Peyer's patch (tissue), 4 donors: ENCODE results near the gene PIGL. TPM values are rescaled to one million over a fixed set of nuclear protein-coding genes. Genes with fewer than 3 reads are reported as not detected.
A peak's percentile ranks its signal among the peaks of the same experiment; 100 is the strongest.
"Not testable (repeated sequence)": the region's sequence is repeated elsewhere in the genome, so short reads cannot be mapped to it uniquely, and the experiment has no call there.

Source experiments
- DNase-seq, 3 donors: peaks; one replicate each; pipeline ENCODE4 v3.0.0-alpha.2; 2017 to 2019
- H3K27ac ChIP-seq, 4 donors: fragments of 200-600 bp; sonication (generic); one replicate each; pipeline ENCODE4 v1.5.1; 2016 to 2019
- H3K27me3 ChIP-seq, 2 donors: fragments of 200-600 bp; sonication (generic); one replicate each; pipeline ENCODE4 v1.5.1; 2019
- H3K36me3 ChIP-seq, 3 donors: fragments of 200-600 bp; sonication (generic); one replicate each; pipeline ENCODE4 v1.5.1; 2016 to 2019
- H3K4me1 ChIP-seq, 4 donors: fragments of 200-600 bp; sonication (generic); one replicate each; pipeline ENCODE4 v1.5.1; 2016 to 2019
- H3K4me3 ChIP-seq, 4 donors: fragments of 200-600 bp; sonication (generic); 1 replicate in 3 of 4; 2 replicates in 1 of 4; pipeline ENCODE4 v1.5.1; 2016 to 2019; ENCODE audit warnings: mild to moderate bottlenecking in 1 of 4
- H3K9me3 ChIP-seq, 4 donors: fragments of 200-600 bp; sonication (generic); one replicate each; pipeline ENCODE4 v1.5.1; 2016 to 2019; ENCODE audit warnings: mild to moderate bottlenecking in 1 of 4
- POLR2A ChIP-seq, 2 donors: fragments of 450-650 bp; IDR thresholded peaks; one replicate each; pipeline ENCODE4 v1.5.1; 2017; ENCODE audit warnings: antibody characterized with exemption in 2 of 2, mild to moderate bottlenecking in 2 of 2, moderate library complexity in 2 of 2
- total RNA-seq, 4 donors: library from RNA; depleted of rRNA; stranded (reverse); fragments of >200 nt; gene quantifications; one replicate each; pipeline ENCODE4 v1.1.0, GENCODE V29; 2016
- TF ChIP-seq, protein P1 (sequence below), 6 experiments: fragments of 450-650 bp in 4 of 6; fragments of 200-600 bp in 2 of 6; sonication (generic) in 1 of 6; IDR thresholded peaks; one replicate each; pipeline ENCODE4 v1.5.1; 2017 to 2019; ENCODE audit warnings: antibody characterized with exemption in 6 of 6, mild to moderate bottlenecking in 3 of 6, moderate library complexity in 1 of 6

PIGL gene
- total RNA-seq, 4 donors from 2014 or later = 77.1 to 491 (median 144) TPM

DNA sequence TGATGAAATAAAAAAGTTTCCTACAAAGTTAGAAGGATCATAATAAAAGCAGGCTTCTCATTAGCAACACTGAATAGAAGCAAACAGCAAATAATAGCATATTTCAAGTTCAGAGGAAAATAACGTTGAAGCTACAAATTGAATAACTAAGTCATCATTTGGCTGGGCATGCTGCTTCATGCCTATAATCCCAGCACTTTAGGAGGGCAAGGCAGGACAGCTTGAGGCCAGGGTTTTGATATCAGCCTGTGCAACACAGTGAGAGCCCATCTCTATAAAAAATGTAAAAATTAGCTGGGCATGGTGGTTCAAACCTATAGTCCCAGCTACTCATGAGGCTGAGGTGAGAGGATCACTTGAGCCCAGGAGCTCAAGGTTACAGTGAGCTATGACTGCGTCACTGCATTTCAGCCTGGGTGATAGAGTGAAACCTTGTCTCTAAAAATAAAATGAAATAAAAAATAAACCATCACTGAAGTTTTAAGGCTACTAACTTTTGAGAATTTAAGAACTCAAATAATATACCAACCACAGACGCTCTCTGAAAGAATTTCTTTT lies 27.1 kb upstream of the PIGL start:
- Histone ChIP-seq H3K36me3 (peaks cover 0 to 66% (median 0%) of the 10 kb centered on the region in 3 donors), H3K4me1 (no peaks in the 10 kb centered on the region), H3K27ac (no peak overlapping the region), H3K9me3 (no peaks in the 10 kb centered on the region), H3K27me3 (no peaks in the 10 kb centered on the region), H3K4me3 (no peak overlapping the region)
- no peak for TF ChIP-seq POLR2A (IDR thresholded peaks at IDR 0.05)
- TF ChIP-seq, protein P1, sequence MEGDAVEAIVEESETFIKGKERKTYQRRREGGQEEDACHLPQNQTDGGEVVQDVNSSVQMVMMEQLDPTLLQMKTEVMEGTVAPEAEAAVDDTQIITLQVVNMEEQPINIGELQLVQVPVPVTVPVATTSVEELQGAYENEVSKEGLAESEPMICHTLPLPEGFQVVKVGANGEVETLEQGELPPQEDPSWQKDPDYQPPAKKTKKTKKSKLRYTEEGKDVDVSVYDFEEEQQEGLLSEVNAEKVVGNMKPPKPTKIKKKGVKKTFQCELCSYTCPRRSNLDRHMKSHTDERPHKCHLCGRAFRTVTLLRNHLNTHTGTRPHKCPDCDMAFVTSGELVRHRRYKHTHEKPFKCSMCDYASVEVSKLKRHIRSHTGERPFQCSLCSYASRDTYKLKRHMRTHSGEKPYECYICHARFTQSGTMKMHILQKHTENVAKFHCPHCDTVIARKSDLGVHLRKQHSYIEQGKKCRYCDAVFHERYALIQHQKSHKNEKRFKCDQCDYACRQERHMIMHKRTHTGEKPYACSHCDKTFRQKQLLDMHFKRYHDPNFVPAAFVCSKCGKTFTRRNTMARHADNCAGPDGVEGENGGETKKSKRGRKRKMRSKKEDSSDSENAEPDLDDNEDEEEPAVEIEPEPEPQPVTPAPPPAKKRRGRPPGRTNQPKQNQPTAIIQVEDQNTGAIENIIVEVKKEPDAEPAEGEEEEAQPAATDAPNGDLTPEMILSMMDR (IDR thresholded peaks at IDR 0.05) = no peak
- no peak for DNase-seq

DNA sequence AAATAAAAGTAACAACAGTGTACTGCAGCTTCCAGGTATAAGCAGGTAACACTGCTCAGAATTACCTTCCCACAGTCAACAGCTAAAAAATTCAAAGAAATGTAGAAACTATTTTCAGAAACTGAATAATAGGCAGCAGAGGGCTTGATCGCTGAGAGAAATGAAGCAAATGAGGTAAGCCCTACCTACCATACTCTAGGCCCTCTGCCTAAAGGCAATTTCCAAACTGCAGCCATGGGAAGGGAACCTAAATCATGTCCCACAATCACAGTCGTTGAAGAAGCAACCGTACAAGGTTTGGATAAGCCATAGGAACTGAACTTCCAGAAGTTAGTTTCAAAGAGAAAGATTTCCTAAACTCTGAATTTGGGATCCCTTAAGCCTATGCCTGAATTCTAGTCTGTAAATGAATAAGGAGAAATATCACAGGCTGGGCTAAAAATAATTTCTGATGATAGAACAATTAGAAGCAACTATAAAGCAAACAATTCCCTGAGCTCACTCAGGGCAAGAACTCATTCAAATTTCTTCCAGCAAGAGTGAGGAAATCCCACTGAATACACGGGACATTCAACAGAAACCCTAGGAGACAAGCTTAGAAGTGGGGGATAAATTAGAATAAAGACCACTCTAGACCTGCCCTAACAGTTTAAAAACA lies 26.2 kb upstream of the PIGL start:
- Histone ChIP-seq H3K9me3 (no peaks in the 10 kb centered on the region), H3K4me3 (no peak overlapping the region), H3K27ac (no peak overlapping the region), H3K4me1 (no peaks in the 10 kb centered on the region), H3K27me3 (no peaks in the 10 kb centered on the region), H3K36me3 (peaks cover 0 to 60% (median 0%) of the 10 kb centered on the region in 3 donors)
- no peak for DNase-seq
- TF ChIP-seq POLR2A (IDR thresholded peaks at IDR 0.05) = no peak
- TF ChIP-seq, protein P1 (IDR thresholded peaks at IDR 0.05) = no peak

DNA sequence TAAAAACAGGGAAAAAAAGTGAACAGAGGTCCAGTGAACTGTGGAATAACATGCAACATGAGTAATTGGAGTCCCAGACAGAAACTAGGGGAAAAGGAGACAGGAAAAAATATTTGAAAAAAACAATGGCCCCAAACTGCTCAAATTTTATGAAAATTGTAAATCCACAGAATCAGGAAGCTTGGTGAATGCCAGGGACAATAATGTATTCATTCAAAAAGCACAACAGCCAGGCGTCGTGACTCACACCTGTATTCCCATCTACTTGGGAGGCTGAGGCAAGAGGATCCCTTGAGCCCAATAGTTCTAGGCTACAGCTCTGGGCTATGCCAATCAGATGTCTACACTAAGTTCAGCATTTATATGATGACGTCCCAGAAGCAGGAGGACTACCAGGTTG lies 25.4 kb upstream of the PIGL start:
- H3K27me3 ChIP-seq = no peaks in the 10 kb centered on the region
- H3K4me3 ChIP-seq = no peak overlapping the region
- no peak overlapping the region for H3K27ac ChIP-seq
- peaks cover 0 to 53% (median 0%) of the 10 kb centered on the region in 3 donors for H3K36me3 ChIP-seq
- DNase-seq = no peak
- no peaks in the 10 kb centered on the region for H3K9me3 ChIP-seq
- no peak for TF ChIP-seq POLR2A (IDR thresholded peaks at IDR 0.05)
- TF ChIP-seq, protein P1 (IDR thresholded peaks at IDR 0.05) = no peak
- H3K4me1 ChIP-seq = no peaks in the 10 kb centered on the region

DNA sequence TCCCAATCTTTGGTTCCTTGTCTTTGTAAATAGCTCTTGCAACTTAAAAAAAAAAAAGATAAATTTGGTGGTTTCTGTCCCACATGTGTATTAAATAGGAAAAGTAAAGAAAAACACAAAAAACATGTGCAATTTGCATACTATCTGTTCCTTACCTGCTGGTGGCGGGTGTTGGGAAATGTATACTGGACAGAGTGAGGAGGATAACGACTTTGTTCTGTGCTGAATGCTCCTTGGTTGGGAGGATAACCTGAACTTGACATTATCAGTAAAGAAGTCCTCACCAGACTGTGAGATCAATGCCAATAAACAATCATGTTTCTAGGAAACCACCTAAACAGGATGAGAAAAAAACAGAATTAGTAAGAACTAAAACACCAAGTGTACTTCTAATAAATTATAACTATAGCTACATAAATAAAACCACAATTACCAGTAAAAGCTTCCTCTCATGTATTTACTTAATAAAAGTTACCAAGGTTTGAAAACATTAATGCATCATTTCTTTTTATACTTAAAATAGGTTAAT lies 22.6 kb upstream of the PIGL start:
- not testable (repeated sequence) for H3K4me1 ChIP-seq, DNase-seq, H3K27me3 ChIP-seq, H3K9me3 ChIP-seq, H3K4me3 ChIP-seq, H3K27ac ChIP-seq
- H3K36me3 ChIP-seq = peaks cover 0 to 47% (median 0%) of the 10 kb centered on the region in 3 donors

DNA sequence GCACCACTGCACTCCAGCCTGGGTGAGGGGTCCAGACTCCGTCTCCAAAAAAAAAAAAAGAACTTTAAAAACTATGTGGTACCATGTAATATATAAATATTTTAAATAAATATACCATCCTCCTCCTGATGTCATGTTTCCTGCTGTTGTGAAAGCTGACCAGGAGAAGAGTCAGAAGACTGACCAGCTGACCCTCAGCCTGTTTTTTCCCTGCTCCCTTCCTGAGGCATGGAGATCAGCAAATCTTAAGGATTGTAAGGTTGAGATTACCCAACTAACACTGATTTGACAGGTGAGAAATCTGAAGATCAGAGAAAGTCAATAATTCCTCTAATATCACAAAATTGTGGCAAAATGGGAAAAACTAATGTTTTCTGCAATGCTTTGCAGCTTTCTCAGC lies 19.7 kb upstream of the PIGL start:
- Histone ChIP-seq H3K27ac (no peak overlapping the region), H3K4me3 (no peak overlapping the region), H3K27me3 (no peaks in the 10 kb centered on the region), H3K9me3 (no peaks in the 10 kb centered on the region), H3K4me1 (peaks cover 0 to 37% (median 3%) of the 10 kb centered on the region in 4 donors), H3K36me3 (peaks cover 0 to 21% (median 0%) of the 10 kb centered on the region in 3 donors)
- no peak for DNase-seq
- TF ChIP-seq, protein P1 (IDR thresholded peaks at IDR 0.05) = no peak
- TF ChIP-seq POLR2A (IDR thresholded peaks at IDR 0.05) = no peak

DNA sequence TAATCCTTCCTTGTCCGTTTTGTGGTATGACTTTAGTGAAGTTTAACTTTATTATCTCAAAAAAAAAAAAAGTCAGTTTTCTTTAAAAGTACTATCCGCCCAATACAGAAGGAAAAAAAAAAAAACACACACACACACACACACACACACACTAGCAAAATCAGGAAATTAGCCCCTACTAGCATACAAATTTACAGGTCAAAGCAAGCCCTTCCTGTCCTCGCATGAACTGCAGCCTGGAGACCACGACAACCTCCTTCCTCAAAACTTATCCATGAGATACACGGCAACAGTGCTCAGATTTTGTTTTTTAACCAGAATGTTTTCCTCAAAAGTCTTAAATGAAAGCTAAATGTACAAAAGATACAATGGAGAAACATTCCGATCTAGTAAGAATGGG lies 17.9 kb upstream of the PIGL start:
- peak overlapping the region in 1 of 4 donors; percentile 17 for H3K27ac ChIP-seq
- no peaks in the 10 kb centered on the region for H3K27me3 ChIP-seq
- H3K4me3 ChIP-seq = no peak overlapping the region
- H3K9me3 ChIP-seq = no peaks in the 10 kb centered on the region
- TF ChIP-seq POLR2A (IDR thresholded peaks at IDR 0.05) = no peak
- TF ChIP-seq, protein P1 (IDR thresholded peaks at IDR 0.05) = no peak
- peaks cover 0 to 7% (median 0%) of the 10 kb centered on the region in 3 donors for H3K36me3 ChIP-seq
- DNase-seq = no peak
- H3K4me1 ChIP-seq = peaks cover 0 to 55% (median 10%) of the 10 kb centered on the region in 4 donors

DNA sequence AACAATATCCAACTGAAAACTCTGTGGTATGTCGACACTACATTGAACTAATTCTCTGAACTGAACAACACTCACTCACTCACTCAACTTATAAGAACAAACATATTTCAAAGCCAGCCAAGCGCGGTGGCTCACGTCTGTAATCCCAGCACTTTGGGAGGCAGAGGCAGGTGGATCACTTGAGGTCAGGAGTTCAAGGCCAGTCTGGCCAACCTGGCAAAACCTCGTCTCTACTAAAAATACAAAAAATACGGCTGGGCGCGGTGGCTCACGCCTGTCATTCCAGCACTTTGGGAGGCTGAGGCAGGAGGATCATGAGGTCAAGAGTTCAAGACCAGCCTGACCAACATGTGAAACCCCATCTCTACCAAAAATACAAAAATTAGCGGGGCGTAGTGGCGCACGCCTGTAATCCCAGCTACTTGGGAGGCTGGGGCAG lies 15.3 kb upstream of the PIGL start:
- H3K4me3 ChIP-seq, H3K9me3 ChIP-seq, H3K27me3 ChIP-seq, DNase-seq, H3K36me3 ChIP-seq: not testable (repeated sequence)
- H3K4me1 ChIP-seq = peaks cover 0 to 76% (median 10%) of the 10 kb centered on the region in 4 donors
- peak overlapping the region in 3 of 4 donors; percentile 12 to 70 (median 43) for H3K27ac ChIP-seq

DNA sequence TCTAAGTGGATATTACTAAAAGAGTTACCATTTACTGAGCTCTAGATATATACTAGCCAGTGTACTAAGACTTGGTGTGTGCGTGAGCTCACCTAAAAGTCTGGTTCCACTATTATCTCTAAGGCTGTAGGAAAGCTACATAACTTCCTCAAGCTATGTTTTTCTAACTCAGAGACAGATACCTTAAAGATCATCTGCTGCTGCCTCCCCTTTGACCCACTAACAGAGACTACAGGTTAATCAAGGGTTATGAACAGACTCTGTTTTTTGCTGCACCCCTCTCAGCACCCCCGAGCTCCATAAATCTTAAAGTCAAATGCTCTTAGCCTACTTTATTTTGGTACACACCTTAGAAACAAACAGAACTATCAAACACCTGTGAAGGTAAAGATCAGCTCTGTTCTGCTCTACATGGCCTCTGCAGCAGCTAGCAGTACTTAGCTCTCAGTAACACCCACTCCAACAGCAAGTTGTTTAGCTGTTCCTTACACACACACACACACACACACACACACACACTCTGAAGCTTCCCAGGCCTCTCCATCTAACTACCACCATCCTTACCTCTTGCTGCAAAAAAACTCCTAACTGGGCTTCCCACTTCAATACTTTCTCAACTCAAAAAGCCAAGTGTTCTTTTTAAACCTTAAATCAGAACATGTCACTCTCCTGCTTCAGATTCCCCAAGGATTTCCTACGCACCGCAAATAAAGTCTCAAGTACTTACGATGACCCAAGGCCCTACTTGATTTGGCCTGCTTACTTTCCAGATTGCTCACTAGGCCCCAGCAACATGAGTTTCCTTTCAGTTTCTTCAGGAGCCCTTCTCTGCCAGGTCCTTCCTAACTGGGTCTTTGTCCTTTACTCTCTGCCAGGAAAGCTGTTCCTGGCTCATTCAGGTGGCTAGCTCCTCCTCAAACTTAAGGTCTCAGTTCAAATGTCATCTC lies 14.2 kb upstream of the PIGL start:
- H3K36me3 ChIP-seq, H3K27me3 ChIP-seq, DNase-seq, H3K9me3 ChIP-seq: not testable (repeated sequence)
- Histone ChIP-seq H3K27ac (peak overlapping the region; percentile 11 to 85 (median 41)), H3K4me1 (peaks cover 0 to 76% (median 10%) of the 10 kb centered on the region in 4 donors), H3K4me3 (peak overlapping the region in 2 of 4 donors; percentile 4 to 9)
